OCI-LY7 (cell line): Measurements from ENCODE around the gene KRTAP9-2. TPM values are rescaled to one million over a fixed set of nuclear protein-coding genes. Genes with fewer than 3 reads are reported as not detected.

Experiments used
- BruUV-seq: library from RNA; stranded (reverse); fragments of 400-500 nt; replicated peaks from 2 replicates; lab custom pipeline; 2021; lab: Mats Ljungman, UMichigan
- CTCF ChIA-PET: fragments of 300-600 bp; sonication (Branson Sonifier 250); formaldehyde crosslinking; loops from one replicate; lab custom pipeline; 2022; ENCODE audit warnings: antibody characterized with exemption; ENCODE audit not compliant: unreplicated experiment; lab: Charles Lee
- POLR2A ChIA-PET: fragments of 300-600 bp; sonication (Branson Sonifier 250); formaldehyde crosslinking; loops from one replicate; lab custom pipeline; 2022; ENCODE audit warnings: antibody characterized with exemption; lab: Charles Lee
- DNase-seq: peaks from one replicate; pipeline ENCODE4 v3.0.0-alpha.2; 2015; ENCODE audit warnings: low spot score
- H2AFZ ChIP-seq: fragments of 200-600 bp; sonication (generic), shearing (Covaris generic); 2 replicates; pipeline ENCODE4 v1.6.1; 2014; ENCODE audit warnings: mild to moderate bottlenecking, antibody characterized with exemption, low read length, moderate library complexity
- H3K27ac ChIP-seq: fragments of 200-600 bp; sonication (generic); 2 replicates; pipeline ENCODE4 v1.5.1; 2014; ENCODE audit warnings: mixed run types, low read depth, mild to moderate bottlenecking, moderate library complexity, low read length, inconsistent platforms; ENCODE audit not compliant: poor library complexity, severe bottlenecking
- H3K36me3 ChIP-seq: fragments of 200-600 bp; sonication (generic); 2 replicates; pipeline ENCODE4 v1.6.1; 2014; ENCODE audit warnings: mild to moderate bottlenecking, antibody characterized with exemption, low read length, moderate library complexity, mixed read lengths; ENCODE audit not compliant: insufficient read depth
- H3K4me1 ChIP-seq: fragments of 200-600 bp; sonication (generic); 2 replicates; pipeline ENCODE4 v1.5.1; 2014; ENCODE audit warnings: mild to moderate bottlenecking, low read length; ENCODE audit not compliant: insufficient read depth, poor library complexity, severe bottlenecking
- H3K4me2 ChIP-seq: fragments of 200-600 bp; sonication (generic); 2 replicates; pipeline ENCODE4 v1.6.1; 2014; ENCODE audit warnings: mild to moderate bottlenecking, low read length
- H3K4me3 ChIP-seq: fragments of 200-600 bp; sonication (generic); 2 replicates; pipeline ENCODE4 v1.5.1; 2014; ENCODE audit warnings: mild to moderate bottlenecking, low read depth, low read length; ENCODE audit not compliant: poor library complexity, severe bottlenecking
- H3K79me2 ChIP-seq: fragments of 200-600 bp; sonication (generic); 2 replicates; pipeline ENCODE4 v1.6.1; 2016; ENCODE audit warnings: low read depth, mild to moderate bottlenecking, low read length, moderate library complexity, mixed read lengths; ENCODE audit not compliant: insufficient read depth
- H3K9me2 ChIP-seq: fragments of 200-600 bp; sonication (generic); 2 replicates; pipeline ENCODE4 v1.6.1; 2016; ENCODE audit warnings: mild to moderate bottlenecking, low read length, mixed read lengths; ENCODE audit not compliant: insufficient read depth
- H3K9me3 ChIP-seq: fragments of 200-600 bp; sonication (generic); 2 replicates; pipeline ENCODE4 v1.6.1; 2014; ENCODE audit warnings: mild to moderate bottlenecking, mixed run types, low read length, mixed read lengths
- H4K20me1 ChIP-seq: fragments of 200-600 bp; sonication (generic); 2 replicates; pipeline ENCODE4 v1.6.1; 2014; ENCODE audit warnings: mild to moderate bottlenecking, antibody characterized with exemption, low read length, moderate library complexity, mixed read lengths; ENCODE audit not compliant: insufficient read depth
- EZH2phosphoT487 ChIP-seq: fragments of 200-600 bp; sonication (generic); IDR thresholded peaks from 2 replicates; pipeline ENCODE4 v1.6.1; 2018; ENCODE audit warnings: low read depth, borderline replicate concordance, mild to moderate bottlenecking, mixed run types, antibody characterized with exemption, low read length, moderate library complexity, mixed read lengths
- intact Hi-C: fragments of 100-400 bp; cut with micrococcal nuclease; formaldehyde crosslinking; loops from one replicate; pipeline ENCODE4 v1.10.0; 2022; ENCODE audit not compliant: unreplicated experiment
- total RNA-seq, 2 experiments: library from RNA; depleted of rRNA in 1 of 2; stranded (reverse); fragments of >200 nt in 1 of 2; shearing (Covaris generic) in 1 of 2; gene quantifications; 2 replicates each; pipeline ENCODE4 v1.2.3, GENCODE V29; 2014 to 2022
- TF ChIP-seq, protein P1 (sequence below): fragments of 200-600 bp; sonication (generic); conservative IDR thresholded peaks from 2 replicates; pipeline ENCODE4 v1.5.1; 2014; ENCODE audit warnings: mild to moderate bottlenecking, antibody characterized with exemption, low read length, moderate library complexity, mixed read lengths

KRTAP9-2 gene
- total RNA-seq, 2 experiments from 2014 or later = not detected

- no peak for TF ChIP-seq EZH2phosphoT487
- TF ChIP-seq, protein P1, sequence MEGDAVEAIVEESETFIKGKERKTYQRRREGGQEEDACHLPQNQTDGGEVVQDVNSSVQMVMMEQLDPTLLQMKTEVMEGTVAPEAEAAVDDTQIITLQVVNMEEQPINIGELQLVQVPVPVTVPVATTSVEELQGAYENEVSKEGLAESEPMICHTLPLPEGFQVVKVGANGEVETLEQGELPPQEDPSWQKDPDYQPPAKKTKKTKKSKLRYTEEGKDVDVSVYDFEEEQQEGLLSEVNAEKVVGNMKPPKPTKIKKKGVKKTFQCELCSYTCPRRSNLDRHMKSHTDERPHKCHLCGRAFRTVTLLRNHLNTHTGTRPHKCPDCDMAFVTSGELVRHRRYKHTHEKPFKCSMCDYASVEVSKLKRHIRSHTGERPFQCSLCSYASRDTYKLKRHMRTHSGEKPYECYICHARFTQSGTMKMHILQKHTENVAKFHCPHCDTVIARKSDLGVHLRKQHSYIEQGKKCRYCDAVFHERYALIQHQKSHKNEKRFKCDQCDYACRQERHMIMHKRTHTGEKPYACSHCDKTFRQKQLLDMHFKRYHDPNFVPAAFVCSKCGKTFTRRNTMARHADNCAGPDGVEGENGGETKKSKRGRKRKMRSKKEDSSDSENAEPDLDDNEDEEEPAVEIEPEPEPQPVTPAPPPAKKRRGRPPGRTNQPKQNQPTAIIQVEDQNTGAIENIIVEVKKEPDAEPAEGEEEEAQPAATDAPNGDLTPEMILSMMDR = no peak
- intact Hi-C loops = no loop called here
- Histone ChIP-seq H3K4me3 (no peak overlapping the region), H3K79me2 (no peaks in the 10 kb centered on the region), H3K4me1 (peaks cover 5% of the 10 kb centered on the region), H3K9me2 (no peaks in the 10 kb centered on the region), H3K9me3 (no peaks in the 10 kb centered on the region), H4K20me1 (no peaks in the 10 kb centered on the region), H3K4me2 (no peak overlapping the region), H3K36me3 (no peaks in the 10 kb centered on the region), H3K27ac (no peak overlapping the region), H2AFZ (no peak overlapping the region)
- CTCF ChIA-PET = interaction anchor here (0.5 kb wide), 1 partner anchor 116 kb away, joined by 3 read pairs; no protein-coding TSS in a partner anchor
- no peak for DNase-seq
- POLR2A ChIA-PET = no interaction called here
- BruUV-seq = no TSS peak
Observed at GRCh38 chr17:41178341-41178740, 48.1 kb upstream of the KRTAP9-2 start.

- ChIA-PET CTCF (no interaction called here), POLR2A (interaction anchor here (0.6 kb wide), 1 partner anchor 28 kb away, joined by 3 read pairs; no protein-coding TSS in a partner anchor)
- DNase-seq = no peak
- no peak overlapping the region for H3K4me3 ChIP-seq
- peaks cover 5% of the 10 kb centered on the region for H3K4me1 ChIP-seq
- H3K27ac ChIP-seq = no peak overlapping the region
- intact Hi-C loops = no loop called here
- TF ChIP-seq EZH2phosphoT487 = no peak
- TF ChIP-seq, protein P1 = no peak
- no peak overlapping the region for H3K4me2 ChIP-seq
- H3K9me2 ChIP-seq = no peaks in the 10 kb centered on the region
- H3K36me3 ChIP-seq = no peaks in the 10 kb centered on the region
- H3K9me3 ChIP-seq = no peaks in the 10 kb centered on the region
- no TSS peak for BruUV-seq
- H4K20me1 ChIP-seq = no peaks in the 10 kb centered on the region
- H3K79me2 ChIP-seq = no peaks in the 10 kb centered on the region
- no peak overlapping the region for H2AFZ ChIP-seq
Observed at GRCh38 chr17:41178843-41179616, 47.4 kb upstream of the KRTAP9-2 start.

DNA sequence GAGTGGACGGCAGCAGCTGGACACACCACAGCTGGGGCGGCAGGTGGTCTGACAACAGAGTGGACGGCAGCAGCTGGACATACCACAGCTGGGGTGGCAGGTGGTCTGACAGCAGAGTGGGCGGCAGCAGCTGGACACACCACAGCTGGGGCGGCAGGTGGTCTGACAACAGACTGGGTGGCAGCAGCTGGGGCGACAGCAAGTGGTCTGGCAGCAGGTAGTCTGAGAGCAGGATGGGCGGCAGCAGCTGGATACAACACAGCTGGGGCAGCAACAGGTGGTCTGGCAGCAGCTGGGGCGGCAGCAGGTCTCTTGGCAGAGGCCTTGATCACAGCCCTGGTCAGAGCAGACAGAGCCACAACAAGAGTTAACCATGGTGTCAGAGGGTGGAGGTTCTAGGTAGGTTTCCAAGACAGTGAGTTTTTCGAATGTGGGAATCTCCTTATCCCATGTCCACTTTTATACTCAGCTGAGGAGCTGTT is 41.9 kb upstream of the KRTAP9-2 start, which contains the start of gene KRTAP4-1:
KRTAP4-1 (minus strand) TSS at position 432 of the 482 bp plus-strand sequence; CDS start at position 375, 57 bp downstream.
- POLR2A ChIA-PET = no interaction called here
- H3K9me2 ChIP-seq = no peaks in the 10 kb centered on the region
- no peak within 1 kb of the TSS for H3K4me3 ChIP-seq
- H2AFZ ChIP-seq = no peak within 1 kb of the TSS
- H3K9me3 ChIP-seq = no peaks in the 10 kb centered on the region
- no peaks in the 10 kb centered on the region for H4K20me1 ChIP-seq
- TF ChIP-seq, protein P1 = no peak
- TF ChIP-seq EZH2phosphoT487 = no peak
- intact Hi-C loops = no loop called here
- no TSS peak for BruUV-seq
- H3K4me2 ChIP-seq = no peak within 1 kb of the TSS
- H3K36me3 ChIP-seq = no peaks in the 10 kb centered on the region
- CTCF ChIA-PET = no interaction called here
- DNase-seq = no peak
- no peak within 1 kb of the TSS for H3K27ac ChIP-seq
- H3K79me2 ChIP-seq = no peaks in the 10 kb centered on the region
- H3K4me1 ChIP-seq = no peaks in the 10 kb centered on the region
